GM21381 (cell line): Measurements from ENCODE around the gene ZNF260.
A peak's percentile ranks its signal among the peaks of the same experiment; 100 is the strongest.
"Not testable (repeated sequence)": the region's sequence is repeated elsewhere in the genome, so short reads cannot be mapped to it uniquely, and the experiment has no call there.

Source experiments
- ATAC-seq: cut with Tn5 transposase; IDR thresholded peaks from one replicate; pipeline ENCODE4 v1.9.1; 2021; ENCODE audit warnings: mild to moderate bottlenecking, moderate library complexity; ENCODE audit not compliant: unreplicated experiment

ZNF260 gene

GRCh38 chr19:36528194-36528920, at the start of gene ZNF260:
ZNF260 (minus strand) TSS chr19:36528271; CDS start chr19:36515238, 13,033 bp downstream.
- ATAC-seq = peak; percentile 92

- no peak for ATAC-seq
Observed at GRCh38 chr19:36577271-36577996, 49.4 kb upstream of the ZNF260 start.

GRCh38 chr19:36574741-36575140, 46.7 kb upstream of the ZNF260 start:
- no peak for ATAC-seq

- no peak for ATAC-seq
Observed at GRCh38 chr19:36573895-36574720, 46.0 kb upstream of the ZNF260 start.

GRCh38 chr19:36573020-36573894, 45.2 kb upstream of the ZNF260 start, which contains the start of gene ZNF529:
ZNF529 (minus strand) TSS chr19:36573292; CDS start chr19:36572346, 946 bp downstream.
- peak; percentile 93 for ATAC-seq

GRCh38 chr19:36572593-36573019, 44.5 kb upstream of the ZNF260 start:
- ATAC-seq = no peak

DNA sequence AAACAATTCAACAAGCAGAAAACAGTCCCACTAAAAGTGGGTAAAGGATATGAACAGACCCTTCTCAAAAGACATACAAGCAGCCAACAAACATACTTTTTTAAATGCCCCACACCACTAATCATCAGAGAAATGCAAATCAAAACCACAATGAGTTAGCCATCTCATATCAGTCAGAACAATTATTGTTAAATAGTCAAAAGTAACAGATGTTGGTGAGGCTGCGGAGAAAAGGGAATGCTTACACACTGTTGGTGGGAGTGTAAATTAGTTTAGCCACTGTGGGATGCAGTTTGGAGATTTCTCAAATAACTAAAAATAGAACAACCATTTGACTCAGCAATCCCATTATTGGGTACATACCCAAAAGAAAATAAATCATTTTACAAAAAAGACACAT, 36.3 kb upstream of the ZNF260 start:
- ATAC-seq = no peak

- ATAC-seq = no peak
Observed at GRCh38 chr19:36547001-36547732, 19.1 kb upstream of the ZNF260 start.

- ATAC-seq = peak; percentile 19
Observed at GRCh38 chr19:36528921-36529518, 949 bp upstream of the ZNF260 start.

DNA sequence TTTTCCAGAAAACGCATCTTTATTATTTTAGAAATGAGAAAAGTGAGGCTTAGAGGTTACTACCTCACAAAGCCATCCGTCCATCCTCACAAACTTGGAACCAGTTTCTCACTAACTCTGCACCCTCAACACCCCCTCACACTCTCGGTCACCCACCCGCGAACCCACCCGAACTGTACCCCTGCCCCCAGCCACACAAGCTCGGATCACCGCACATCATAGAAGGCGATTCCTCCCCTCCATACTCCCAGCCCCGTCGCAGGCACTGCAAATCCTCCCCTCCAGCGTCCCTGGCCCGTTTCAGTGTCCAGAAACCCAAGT, 238 bp downstream of the ZNF260 start:
- no peak for ATAC-seq

DNA sequence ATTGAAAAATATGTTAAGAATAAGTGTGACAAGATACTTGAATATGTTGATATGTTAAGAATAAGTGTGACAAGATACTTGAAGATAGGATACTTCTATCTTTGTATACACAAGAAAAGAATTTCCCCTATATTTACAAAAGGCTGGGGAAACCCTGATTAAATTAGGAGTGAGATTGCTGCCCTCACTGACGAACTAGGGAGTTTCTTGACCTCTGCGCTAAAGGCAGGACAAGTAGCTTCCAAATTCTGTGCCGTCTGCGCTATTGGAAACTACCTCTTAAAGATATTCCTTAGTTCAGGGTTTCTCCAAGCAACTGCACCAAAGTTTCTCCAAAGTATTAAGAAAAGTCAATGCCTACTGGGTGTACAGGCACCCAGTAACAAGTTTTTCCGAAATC, 730 bp downstream of the ZNF260 start:
- ATAC-seq = no peak

GRCh38 chr19:36526581-36526980, 1.5 kb downstream of the ZNF260 start:
- no peak for ATAC-seq

GRCh38 chr19:36524617-36525016, 3.5 kb downstream of the ZNF260 start:
- no peak for ATAC-seq

DNA sequence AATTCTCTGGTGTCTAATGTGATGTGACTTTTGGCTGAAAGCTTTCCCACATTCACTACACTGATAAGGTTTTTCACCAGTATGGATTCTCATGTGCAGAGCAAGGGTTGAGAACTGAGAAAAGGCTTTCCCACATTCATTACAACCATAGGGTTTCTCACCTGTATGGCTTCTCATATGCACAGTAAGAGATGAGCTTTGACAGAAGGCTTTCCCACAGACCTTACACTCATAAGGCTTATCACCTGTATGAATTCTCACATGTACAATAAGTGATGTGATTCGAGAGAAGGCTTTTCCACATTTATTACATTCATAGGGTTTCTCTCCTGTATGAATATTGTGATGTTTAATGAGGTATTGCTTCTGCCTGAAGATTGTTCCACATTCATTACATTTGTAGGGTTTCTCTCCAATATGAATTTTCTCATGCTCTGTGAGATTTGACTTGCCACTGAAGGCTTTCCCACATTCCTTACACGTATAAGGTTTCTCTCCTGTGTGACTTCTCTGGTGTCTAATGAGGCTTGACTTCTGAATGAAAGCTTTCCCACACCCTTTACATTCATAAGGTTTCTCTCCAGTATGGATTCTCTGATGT, 14.0 kb downstream of the ZNF260 start:
- no peak for ATAC-seq

DNA sequence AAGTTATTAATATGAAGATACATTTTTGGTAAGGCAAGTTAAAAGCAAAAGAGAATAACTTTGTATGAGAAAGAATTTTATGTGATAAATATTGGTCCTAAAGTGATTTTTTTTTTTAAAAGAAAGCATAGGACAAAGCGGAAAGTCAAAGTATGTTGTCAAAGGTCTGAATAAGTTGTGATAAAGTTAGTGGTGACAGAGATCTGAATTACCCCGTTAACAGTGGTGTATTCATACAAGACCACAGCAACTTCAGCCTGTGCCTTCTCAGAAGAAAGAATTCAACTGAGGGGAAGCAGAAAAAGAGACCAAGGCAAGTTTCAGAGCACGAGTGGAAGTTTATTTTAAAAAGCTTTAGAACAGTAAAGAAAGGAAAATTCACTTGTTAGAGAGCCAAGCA, 19.7 kb downstream of the ZNF260 start:
- no peak for ATAC-seq

- no peak for ATAC-seq
Observed at GRCh38 chr19:36501973-36502372, 26.1 kb downstream of the ZNF260 start.

GRCh38 chr19:36497001-36497400, 31.1 kb downstream of the ZNF260 start:
- ATAC-seq = no peak

GRCh38 chr19:36492689-36493453, 35.2 kb downstream of the ZNF260 start:
- not testable (repeated sequence) for ATAC-seq
